Prostate gland (tissue), 2 donors: Measurements from ENCODE around the gene ASF1A.

Experiments used
- CTCF ChIP-seq, 4 experiments: fragments of 200-600 bp in 2 of 4; fragments of 450-650 bp in 2 of 4; sonication (generic) in 2 of 4; IDR thresholded peaks; 1 replicate in 3 of 4; 2 replicates in 1 of 4; pipeline ENCODE4 v1.5.1; 2016 to 2019; ENCODE audit warnings: antibody characterized with exemption in 4 of 4, mild to moderate bottlenecking in 2 of 4, moderate library complexity in 2 of 4
- POLR2AphosphoS5 ChIP-seq: sonication (generic); formaldehyde crosslinking; IDR thresholded peaks from one replicate; pipeline ENCODE4 v1.6.1; 2017; ENCODE audit warnings: antibody characterized with exemption

DNA sequence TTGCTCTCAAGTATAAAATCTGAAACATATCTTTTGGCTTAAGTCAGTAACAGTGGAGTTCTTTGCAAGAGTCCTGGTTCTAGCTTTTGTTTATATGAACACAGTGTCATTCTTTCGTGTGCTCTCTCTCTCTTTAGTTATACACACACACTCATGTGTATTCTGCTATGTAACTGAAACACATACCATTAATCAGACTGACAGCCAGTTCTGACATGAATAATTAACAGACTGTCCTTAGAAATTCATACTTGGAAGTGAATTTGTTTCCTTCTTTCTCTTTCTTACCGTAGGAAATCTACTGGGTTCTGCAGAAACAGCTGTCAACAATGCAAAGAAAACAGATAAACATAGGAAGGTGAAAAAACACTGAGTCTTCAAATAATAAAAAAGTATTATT, 38.5 kb downstream of the ASF1A start:
- TF ChIP-seq CTCF (IDR thresholded peaks at IDR 0.05) (no peak), POLR2AphosphoS5 (no peak)
